Measurements from ENCODE around the gene SPEM2.

GRCh38 chr17:7466639-7467341 lies 41.4 kb downstream of the SPEM2 start:
- TF ChIP-seq, protein P1, sequence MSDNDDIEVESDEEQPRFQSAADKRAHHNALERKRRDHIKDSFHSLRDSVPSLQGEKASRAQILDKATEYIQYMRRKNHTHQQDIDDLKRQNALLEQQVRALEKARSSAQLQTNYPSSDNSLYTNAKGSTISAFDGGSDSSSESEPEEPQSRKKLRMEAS (IDR thresholded peaks at IDR 0.05): no peak
- TF ChIP-seq, protein P2, sequence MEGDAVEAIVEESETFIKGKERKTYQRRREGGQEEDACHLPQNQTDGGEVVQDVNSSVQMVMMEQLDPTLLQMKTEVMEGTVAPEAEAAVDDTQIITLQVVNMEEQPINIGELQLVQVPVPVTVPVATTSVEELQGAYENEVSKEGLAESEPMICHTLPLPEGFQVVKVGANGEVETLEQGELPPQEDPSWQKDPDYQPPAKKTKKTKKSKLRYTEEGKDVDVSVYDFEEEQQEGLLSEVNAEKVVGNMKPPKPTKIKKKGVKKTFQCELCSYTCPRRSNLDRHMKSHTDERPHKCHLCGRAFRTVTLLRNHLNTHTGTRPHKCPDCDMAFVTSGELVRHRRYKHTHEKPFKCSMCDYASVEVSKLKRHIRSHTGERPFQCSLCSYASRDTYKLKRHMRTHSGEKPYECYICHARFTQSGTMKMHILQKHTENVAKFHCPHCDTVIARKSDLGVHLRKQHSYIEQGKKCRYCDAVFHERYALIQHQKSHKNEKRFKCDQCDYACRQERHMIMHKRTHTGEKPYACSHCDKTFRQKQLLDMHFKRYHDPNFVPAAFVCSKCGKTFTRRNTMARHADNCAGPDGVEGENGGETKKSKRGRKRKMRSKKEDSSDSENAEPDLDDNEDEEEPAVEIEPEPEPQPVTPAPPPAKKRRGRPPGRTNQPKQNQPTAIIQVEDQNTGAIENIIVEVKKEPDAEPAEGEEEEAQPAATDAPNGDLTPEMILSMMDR (IDR thresholded peaks at IDR 0.05 in 2 of 3, conservative IDR thresholded peaks at IDR 0.05 in 1 of 3; ENCODE audit: borderline replicate concordance in 1 of 3, insufficient read depth in 1 of 3, low read depth in 2 of 3, low read length in 2 of 3): no peak
- TF ChIP-seq POLR2A (IDR thresholded peaks at IDR 0.05; ENCODE audit: borderline replicate concordance, extremely low read depth, insufficient read depth, insufficient read length) (no peak), ZNF274 (IDR thresholded peaks at IDR 0.05; ENCODE audit: low read depth, low read length) (no peak), SP1 (IDR thresholded peaks at IDR 0.05; ENCODE audit: low read depth) (no peak), EZH2phosphoT487 (IDR thresholded peaks at IDR 0.05; ENCODE audit: borderline replicate concordance) (no peak), REST (IDR thresholded peaks at IDR 0.05; ENCODE audit: low read depth) (no peak), POLR2AphosphoS5 (IDR thresholded peaks at IDR 0.05; ENCODE audit: low read depth, low read length) (no peak), EZH2 (IDR thresholded peaks at IDR 0.05) (no peak), ZFX (IDR thresholded peaks at IDR 0.05) (no peak), RAD21 (IDR thresholded peaks at IDR 0.05; ENCODE audit: low read depth) (no peak), ELF1 (IDR thresholded peaks at IDR 0.05; ENCODE audit: borderline replicate concordance, low read depth) (no peak), JUND (IDR thresholded peaks at IDR 0.05) (no peak)
- TF ChIP-seq, protein P3, sequence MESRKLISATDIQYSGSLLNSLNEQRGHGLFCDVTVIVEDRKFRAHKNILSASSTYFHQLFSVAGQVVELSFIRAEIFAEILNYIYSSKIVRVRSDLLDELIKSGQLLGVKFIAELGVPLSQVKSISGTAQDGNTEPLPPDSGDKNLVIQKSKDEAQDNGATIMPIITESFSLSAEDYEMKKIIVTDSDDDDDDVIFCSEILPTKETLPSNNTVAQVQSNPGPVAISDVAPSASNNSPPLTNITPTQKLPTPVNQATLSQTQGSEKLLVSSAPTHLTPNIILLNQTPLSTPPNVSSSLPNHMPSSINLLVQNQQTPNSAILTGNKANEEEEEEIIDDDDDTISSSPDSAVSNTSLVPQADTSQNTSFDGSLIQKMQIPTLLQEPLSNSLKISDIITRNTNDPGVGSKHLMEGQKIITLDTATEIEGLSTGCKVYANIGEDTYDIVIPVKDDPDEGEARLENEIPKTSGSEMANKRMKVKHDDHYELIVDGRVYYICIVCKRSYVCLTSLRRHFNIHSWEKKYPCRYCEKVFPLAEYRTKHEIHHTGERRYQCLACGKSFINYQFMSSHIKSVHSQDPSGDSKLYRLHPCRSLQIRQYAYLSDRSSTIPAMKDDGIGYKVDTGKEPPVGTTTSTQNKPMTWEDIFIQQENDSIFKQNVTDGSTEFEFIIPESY (IDR thresholded peaks at IDR 0.05; ENCODE audit: extremely low read depth, insufficient replicate concordance, low read length): no peak

Measured in HCT116 (cell line).